NCI-H526 treated with DMSO at 0.1 percent for 48 hours (cell line): ENCODE measurements around the gene FHAD1.

Experiments used
- DNase-seq: peaks from one replicate; lab custom pipeline; 2025; lab: John Stamatoyannopoulos, UW

The FHAD1 gene

GRCh38 chr1:15326691-15327588 lies 79.9 kb downstream of the FHAD1 start:
- DNase-seq: no peak

DNA sequence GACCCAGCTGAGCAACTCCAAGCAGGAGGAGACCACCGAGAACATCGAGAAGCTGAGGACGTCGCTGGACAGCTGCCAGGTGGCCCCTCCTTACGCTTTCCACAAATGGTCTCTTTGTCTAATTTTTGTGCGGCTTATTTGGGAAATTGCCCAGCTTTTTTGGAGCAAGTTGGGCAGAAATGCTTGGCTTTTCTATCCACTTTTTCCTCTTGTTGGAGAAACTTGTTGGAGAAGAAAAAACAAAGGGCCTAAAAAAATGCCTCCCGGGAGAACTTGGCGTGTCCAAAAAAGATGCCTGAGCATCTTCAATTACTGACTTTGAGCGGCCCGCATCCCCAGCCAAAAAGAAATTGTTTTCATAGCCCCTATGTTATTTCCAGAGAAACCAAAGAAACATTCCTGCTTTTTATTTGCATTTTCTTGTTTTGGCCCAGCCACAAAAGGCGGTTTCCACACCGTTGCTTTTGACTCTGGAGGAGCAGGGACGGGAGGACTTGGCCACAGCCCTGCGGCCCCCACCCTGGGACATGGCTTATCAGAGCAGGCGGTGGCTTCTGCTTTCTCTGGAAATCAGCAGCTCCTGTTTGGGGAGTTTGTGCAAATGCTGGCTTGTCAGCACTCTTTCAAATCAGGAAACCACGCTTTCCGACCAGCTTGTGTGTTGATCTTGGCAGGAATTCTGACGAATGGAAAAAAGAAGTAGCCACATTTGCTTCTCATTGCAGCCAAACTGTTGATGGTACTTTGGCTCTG lies 81.5 kb downstream of the FHAD1 start:
- no peak for DNase-seq

GRCh38 chr1:15329104-15329820 lies 82.2 kb downstream of the FHAD1 start:
- DNase-seq: no peak

GRCh38 chr1:15330028-15330427 lies 83.0 kb downstream of the FHAD1 start:
- no peak for DNase-seq

DNA sequence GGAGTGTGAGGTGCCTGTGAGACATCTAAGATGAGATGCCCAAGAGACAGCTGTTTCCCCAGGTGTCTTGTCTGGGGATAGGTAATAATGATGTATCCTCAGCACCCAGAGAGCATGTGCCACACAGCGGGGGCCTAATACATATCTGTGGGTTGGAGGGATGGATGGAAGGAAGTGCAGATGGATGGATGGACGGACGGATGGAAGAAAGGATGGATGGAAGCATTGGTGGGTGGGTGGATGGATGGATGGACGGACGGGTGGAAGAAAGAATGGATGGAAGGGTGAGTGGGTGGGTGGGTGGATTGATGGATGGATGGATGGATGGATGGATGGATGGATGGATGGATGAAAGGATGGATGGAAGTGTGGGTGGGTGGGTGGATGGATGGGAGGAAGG lies 84.2 kb downstream of the FHAD1 start:
- no peak for DNase-seq

DNA sequence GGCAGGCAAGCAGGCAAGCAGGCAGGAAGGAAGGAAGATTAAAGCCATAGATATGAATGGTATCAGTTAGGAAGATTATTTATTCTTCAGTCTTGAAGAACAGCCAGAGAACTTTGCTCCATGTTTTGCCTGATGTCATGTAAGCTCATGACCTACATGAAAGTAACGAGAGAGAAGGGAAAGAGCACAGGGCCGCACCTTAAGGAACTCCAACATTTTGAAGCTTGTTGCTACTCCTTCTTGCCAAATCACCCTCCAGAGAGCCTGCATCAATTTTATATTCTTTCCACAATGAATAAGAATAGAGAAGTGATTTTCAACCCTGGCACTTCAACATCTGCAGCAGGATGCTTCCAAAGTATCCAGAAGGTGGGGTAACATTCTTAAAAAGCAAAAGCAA lies 84.7 kb downstream of the FHAD1 start:
- no peak for DNase-seq

DNA sequence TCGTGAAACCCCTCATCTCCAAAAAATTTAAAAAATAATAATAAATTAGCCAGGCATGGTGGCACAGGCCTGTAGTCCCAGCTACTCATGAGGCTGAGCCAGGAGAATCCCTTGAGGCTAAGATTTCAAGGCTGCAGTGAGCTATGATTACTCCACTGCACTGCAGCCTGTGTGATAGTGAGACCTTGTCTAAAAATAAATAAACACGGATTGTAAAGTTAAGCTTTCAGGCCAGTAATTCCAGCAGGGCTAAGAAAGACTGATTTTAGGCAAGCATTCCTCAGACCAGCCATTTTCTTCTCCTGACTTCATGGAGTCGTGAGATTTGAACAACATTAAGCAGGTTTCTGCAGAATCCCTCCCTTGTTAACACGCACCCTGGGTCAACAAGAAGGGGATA lies 85.5 kb downstream of the FHAD1 start:
- DNase-seq: no peak

DNA sequence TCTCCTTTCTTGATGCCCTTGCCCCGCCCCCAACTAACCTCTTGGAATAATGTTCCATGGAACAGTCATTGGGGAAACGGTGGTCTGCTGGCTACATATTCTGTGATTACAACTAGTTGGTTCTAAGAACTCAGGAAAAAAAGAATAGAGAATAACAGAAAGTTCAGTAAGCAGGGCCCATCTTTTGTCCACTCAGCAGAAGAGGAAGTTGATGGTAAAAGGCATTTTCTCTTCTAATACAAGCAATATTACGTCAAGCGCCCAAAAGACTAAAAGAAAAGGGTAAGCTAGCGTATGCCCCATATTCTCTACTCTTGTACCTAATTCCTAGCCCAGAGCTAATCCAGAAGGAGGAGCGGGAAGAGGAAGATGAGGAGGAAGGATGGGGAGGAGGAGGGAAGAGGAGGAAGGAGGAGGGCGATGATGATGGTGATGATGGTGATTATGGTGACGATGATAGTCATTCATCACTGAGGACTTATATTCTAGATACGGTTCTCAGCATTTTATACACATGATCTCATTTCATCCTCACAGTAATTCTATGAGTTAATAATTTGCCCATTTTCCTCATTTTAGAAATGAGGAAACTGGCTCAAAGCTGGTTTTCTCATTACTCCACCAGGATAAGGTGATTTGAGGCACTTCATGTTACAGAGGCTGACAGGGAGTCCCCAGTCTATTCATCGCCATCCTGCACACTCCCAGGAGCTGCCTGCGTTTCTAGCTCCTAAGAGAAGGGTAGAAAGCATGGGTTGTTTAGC lies 86.1 kb downstream of the FHAD1 start:
- DNase-seq: no peak

- DNase-seq: no peak
Observed at GRCh38 chr1:15334995-15335394, 88.0 kb downstream of the FHAD1 start.

DNA sequence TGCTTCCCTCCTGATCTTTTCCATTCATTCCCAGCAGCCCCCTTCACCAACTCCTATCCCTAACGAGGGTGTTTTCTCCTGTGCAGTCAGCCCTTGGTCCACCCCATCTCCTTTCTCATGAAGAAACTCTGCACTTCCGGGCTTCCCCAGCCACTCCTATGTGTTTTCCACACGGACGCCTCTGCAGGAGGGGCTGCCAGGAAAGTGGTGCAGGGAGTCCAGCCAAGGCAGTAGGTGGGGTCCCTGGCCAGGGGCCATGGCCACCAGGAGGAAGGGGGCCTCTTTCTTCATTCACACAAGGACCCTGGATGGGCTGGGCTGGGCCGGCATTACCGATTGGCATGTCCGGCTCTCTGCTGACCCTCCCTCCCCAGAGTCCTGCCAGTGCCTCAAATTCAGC lies 89.8 kb downstream of the FHAD1 start:
- DNase-seq: no peak

- DNase-seq: no peak
Observed at GRCh38 chr1:15337656-15338402, 90.8 kb downstream of the FHAD1 start.

GRCh38 chr1:15339570-15339969 lies 92.5 kb downstream of the FHAD1 start:
- DNase-seq: no peak

DNA sequence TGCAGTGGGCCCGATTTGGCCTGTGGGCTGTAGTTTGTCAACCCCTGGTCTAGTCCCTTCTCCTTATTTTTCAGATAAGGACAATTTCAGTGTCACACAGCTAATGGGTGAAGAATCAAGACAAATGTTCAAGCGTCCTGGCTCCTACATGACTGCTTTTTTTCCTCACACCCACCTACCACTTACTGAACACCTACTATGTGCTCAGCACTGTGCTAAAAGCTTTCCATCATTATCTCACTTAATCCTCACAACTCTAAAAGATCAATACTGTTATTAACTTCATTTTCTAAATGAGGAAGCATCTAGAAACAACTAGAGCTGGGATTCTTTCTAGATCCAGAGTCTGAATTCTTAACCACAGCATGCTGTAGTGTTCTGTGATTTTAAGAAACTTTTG lies 94.2 kb downstream of the FHAD1 start:
- no peak for DNase-seq

- no peak for DNase-seq
Observed at GRCh38 chr1:15341634-15342407, 94.8 kb downstream of the FHAD1 start.

DNA sequence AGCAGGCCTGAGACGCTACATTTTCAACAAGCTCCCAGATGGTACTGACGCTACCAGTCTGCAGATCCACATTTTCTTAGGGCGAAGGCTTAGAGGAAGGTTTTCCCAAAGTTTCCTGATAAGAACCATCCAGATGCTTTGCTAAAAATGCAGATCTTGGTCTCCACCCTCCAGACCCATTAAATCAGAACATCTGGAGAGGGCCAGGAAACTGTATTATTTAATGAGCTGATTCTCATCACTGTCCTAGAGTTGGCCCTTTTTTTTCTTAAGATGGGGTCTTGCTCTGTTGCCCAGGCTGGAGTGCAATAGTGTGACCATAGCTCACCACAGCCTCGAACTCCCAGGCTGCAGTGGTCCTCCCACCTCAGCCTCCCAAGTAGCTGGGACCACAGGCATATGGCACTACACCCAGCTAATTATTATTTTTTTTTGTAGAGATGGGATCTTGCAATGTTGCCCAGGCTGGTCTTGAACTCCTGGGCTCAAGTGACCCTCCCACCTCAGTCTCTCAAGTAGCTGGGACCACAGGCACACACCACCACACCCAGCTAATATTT lies 95.5 kb downstream of the FHAD1 start:
- DNase-seq: no peak

DNA sequence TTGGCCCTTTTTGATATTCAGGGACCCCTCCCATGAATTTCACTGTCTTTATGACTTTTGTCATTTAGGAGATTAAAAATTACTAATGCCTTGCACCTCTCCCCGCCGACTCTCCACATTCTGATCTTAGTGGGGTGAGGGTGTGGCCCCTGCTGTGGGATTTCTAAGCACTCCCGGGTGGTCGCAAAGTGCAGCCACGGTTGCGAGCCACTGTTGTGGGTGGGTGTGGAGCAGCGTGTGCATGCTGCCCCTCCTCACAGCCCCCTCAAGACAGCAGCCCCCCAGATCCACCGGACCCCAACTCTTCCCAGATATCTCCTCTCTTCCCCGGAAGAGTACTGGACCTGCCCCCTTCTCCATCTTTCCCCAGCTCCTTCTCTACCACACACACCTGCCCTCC lies 96.1 kb downstream of the FHAD1 start:
- DNase-seq: no peak

DNA sequence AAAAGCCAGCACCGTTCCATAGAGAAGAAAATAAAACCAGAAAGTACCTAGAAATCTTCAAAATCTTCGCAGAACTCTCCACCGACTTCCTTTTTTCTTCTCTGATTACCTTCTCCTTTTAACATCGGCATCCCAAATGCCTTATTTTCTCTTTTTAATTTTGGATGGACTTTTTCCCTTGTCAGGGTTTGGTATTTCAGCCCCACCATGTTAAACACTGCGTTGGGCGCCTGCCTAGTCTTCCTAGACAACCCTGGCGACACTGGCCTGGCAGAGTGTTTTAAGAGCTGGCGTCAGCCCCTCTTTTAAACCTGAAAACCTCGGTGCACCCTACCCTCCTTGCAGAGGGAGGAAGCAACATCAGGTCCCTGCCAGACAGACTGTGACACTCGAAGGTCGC lies 96.7 kb downstream of the FHAD1 start:
- no peak for DNase-seq

DNA sequence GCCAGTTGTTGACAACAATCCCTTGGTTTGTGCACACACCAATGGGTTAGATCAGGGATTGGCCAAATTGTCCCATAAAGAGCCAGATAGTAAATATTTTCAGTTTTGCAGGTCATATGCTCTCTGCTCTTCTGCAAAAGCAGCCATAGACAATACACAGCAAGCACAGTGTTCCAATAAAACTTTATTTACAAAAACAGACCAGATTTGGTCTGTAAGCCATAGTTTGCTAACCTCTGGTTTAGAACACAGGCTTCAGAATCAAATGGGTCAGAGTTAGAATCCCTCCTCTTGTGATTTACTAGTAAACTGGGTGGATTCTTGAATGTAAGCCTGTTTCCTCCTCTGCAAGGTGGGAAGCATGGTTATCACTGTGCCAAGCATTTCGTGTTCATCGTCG lies 97.4 kb downstream of the FHAD1 start:
- DNase-seq: no peak

DNA sequence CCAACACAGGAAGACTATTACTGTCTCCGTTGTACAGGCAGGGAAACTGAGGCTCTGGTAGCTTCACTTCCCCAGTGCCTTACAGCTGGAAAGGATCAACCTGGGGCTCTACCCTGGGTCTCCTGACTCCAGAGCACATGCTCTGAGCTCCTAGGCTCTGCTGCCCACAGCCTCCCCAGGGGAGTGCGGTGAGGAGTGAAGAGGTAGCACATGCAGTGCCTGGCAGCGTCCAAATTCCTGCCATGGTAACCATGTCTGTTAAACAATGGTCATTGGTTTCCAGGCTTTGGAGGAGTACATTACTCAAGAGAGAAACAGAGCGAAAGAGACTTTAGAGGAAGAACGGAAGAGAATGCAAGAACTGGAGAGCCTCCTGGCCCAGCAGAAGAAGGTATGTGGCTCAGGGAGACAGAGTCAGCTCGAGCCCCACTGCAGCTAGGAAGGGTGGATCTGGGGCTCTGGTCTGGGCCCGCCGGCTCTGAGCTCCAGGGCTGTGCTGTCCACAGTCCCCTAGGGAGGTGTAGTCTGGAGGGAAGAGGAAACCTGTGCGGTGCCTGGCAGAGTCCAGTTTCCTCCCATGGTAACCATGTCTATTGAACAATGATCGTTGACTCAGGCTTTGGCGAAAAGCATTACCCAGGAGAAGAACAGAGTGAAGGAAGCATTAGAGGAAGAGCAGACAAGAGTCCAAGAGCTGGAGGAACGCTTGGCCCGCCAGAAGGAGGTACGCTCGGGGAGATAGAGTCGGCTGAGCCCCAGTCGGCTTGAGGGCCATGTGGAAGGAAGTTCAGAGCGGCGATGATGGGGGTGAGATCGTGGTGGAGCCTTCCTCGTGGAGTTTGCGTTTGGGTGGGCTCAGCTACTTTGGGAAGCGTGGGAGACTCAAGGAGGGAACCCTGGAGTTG lies 98.0 kb downstream of the FHAD1 start:
- no peak for DNase-seq
